Rectal smooth muscle tissue (tissue), 1 donor: ENCODE data around the gene RPLP1.

Source experiments
- H3K27ac ChIP-seq: one replicate; pipeline ENCODE4 v1.7.0; 2013; ENCODE audit warnings: low read depth, low read length, inconsistent platforms
- H3K27me3 ChIP-seq: one replicate; pipeline ENCODE4 v1.7.0; 2013; ENCODE audit warnings: low read length; ENCODE audit not compliant: control insufficient read depth, insufficient read depth
- H3K36me3 ChIP-seq: one replicate; pipeline ENCODE4 v1.7.0; 2013; ENCODE audit warnings: low read length; ENCODE audit not compliant: control insufficient read depth, insufficient read depth
- H3K4me1 ChIP-seq: one replicate; pipeline ENCODE4 v1.7.0; 2013; ENCODE audit warnings: low read length; ENCODE audit not compliant: control insufficient read depth, insufficient read depth
- H3K4me3 ChIP-seq: one replicate; pipeline ENCODE4 v1.7.0; 2013; ENCODE audit warnings: low read length
- H3K9ac ChIP-seq: one replicate; pipeline ENCODE4 v1.7.0; 2013; ENCODE audit warnings: low read length

Gene RPLP1

DNA sequence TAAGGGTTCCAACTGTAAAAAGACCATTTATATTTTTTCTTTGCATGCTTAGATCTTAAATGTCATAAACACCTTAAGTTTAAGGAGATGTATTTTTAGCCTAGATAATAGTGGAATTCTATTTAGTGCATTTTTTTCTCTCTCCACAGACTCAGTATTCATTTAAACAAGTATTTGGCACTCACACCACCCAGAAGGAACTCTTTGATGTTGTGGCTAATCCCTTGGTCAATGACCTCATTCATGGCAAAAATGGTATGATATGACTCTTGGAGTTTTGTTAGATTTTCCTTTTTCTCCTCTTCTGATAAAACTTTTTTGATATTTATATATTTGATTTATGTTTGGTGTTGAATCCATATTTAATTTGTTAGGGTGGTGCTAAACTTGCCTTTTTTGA is 31.1 kb upstream of the RPLP1 start:
- H3K27me3 ChIP-seq: no peaks in the 10 kb centered on the region
- no peaks in the 10 kb centered on the region for H3K4me1 ChIP-seq
- no peak overlapping the region for H3K9ac ChIP-seq
- H3K36me3 ChIP-seq: no peaks in the 10 kb centered on the region
- no peak overlapping the region for H3K27ac ChIP-seq
- no peak overlapping the region for H3K4me3 ChIP-seq

- no peaks in the 10 kb centered on the region for H3K4me1 ChIP-seq
- no peak overlapping the region for H3K9ac ChIP-seq
- no peak overlapping the region for H3K4me3 ChIP-seq
- H3K36me3 ChIP-seq: no peaks in the 10 kb centered on the region
- H3K27me3 ChIP-seq: no peaks in the 10 kb centered on the region
- no peak overlapping the region for H3K27ac ChIP-seq
These were observed 30.2 kb upstream of the RPLP1 start for GRCh38 chr15:69422336-69422895.

- Histone ChIP-seq H3K27me3 (no peaks in the 10 kb centered on the region), H3K4me1 (no peaks in the 10 kb centered on the region), H3K27ac (no peak overlapping the region), H3K36me3 (no peaks in the 10 kb centered on the region), H3K9ac (no peak overlapping the region), H3K4me3 (no peak overlapping the region)
These were observed 28.6 kb upstream of the RPLP1 start for GRCh38 chr15:69424001-69424400.

- no peaks in the 10 kb centered on the region for H3K4me1 ChIP-seq
- no peak overlapping the region for H3K4me3 ChIP-seq
- H3K27ac ChIP-seq: no peak overlapping the region
- H3K9ac ChIP-seq: no peak overlapping the region
- H3K27me3 ChIP-seq: no peaks in the 10 kb centered on the region
- H3K36me3 ChIP-seq: no peaks in the 10 kb centered on the region
These were observed 27.7 kb upstream of the RPLP1 start for GRCh38 chr15:69424748-69425413.

GRCh38 chr15:69433831-69434230 is 18.8 kb upstream of the RPLP1 start:
- no peaks in the 10 kb centered on the region for H3K36me3 ChIP-seq
- H3K27ac ChIP-seq: no peak overlapping the region
- H3K9ac ChIP-seq: no peak overlapping the region
- H3K4me1 ChIP-seq: no peaks in the 10 kb centered on the region
- no peaks in the 10 kb centered on the region for H3K27me3 ChIP-seq
- no peak overlapping the region for H3K4me3 ChIP-seq

GRCh38 chr15:69434238-69434637 is 18.4 kb upstream of the RPLP1 start:
- no peaks in the 10 kb centered on the region for H3K36me3 ChIP-seq
- H3K4me3 ChIP-seq: no peak overlapping the region
- no peaks in the 10 kb centered on the region for H3K27me3 ChIP-seq
- no peaks in the 10 kb centered on the region for H3K4me1 ChIP-seq
- no peak overlapping the region for H3K9ac ChIP-seq
- H3K27ac ChIP-seq: no peak overlapping the region

DNA sequence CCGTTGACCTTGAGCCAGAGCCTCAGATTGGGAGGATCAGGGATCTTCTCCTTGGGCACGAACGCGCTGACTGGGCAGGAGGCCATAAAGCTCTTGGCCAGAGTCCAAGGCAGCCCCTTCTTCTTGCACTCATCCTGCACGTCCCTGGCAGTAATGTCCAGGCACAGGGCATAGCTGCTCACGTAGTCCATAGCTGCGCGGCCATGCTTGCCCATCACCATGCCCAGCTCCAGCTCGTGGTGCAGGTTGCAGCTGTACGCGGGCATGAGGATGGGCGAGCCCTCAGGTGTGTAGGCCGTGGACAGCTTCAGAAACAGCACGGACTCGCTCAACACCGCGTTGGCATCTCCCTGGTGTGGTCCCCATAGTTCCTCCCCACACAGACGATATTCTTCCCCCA is 17.9 kb upstream of the RPLP1 start:
- Histone ChIP-seq H3K4me1 (no peaks in the 10 kb centered on the region), H3K9ac (no peak overlapping the region), H3K27me3 (no peaks in the 10 kb centered on the region), H3K27ac (no peak overlapping the region), H3K36me3 (no peaks in the 10 kb centered on the region), H3K4me3 (no peak overlapping the region)

- Histone ChIP-seq H3K36me3 (no peaks in the 10 kb centered on the region), H3K9ac (no peak overlapping the region), H3K27ac (no peak overlapping the region), H3K27me3 (no peaks in the 10 kb centered on the region), H3K4me1 (no peaks in the 10 kb centered on the region), H3K4me3 (no peak overlapping the region)
These were observed 16.6 kb upstream of the RPLP1 start for GRCh38 chr15:69435985-69436384.

DNA sequence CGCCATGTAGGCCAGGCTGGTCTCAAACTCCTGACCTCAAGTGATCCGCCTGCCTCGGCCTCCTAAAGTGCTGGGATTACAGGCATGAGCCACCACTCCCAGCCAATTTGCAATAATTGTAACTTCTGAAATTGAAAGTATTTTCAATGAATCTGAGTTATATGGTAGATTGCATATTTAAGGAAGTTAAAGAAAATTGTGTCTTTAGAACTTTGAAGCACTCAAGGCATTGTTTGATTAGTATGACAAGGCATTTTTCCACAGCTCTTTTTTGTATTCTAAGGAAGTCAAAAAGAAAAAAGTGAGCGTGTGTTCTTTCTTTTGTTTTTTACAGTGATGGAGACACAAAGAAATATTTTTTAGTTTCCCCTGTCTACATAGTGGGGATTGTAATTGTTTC is 15.7 kb upstream of the RPLP1 start:
- no peak overlapping the region for H3K4me3 ChIP-seq
- no peaks in the 10 kb centered on the region for H3K36me3 ChIP-seq
- H3K27ac ChIP-seq: no peak overlapping the region
- H3K27me3 ChIP-seq: no peaks in the 10 kb centered on the region
- H3K4me1 ChIP-seq: no peaks in the 10 kb centered on the region
- no peak overlapping the region for H3K9ac ChIP-seq

DNA sequence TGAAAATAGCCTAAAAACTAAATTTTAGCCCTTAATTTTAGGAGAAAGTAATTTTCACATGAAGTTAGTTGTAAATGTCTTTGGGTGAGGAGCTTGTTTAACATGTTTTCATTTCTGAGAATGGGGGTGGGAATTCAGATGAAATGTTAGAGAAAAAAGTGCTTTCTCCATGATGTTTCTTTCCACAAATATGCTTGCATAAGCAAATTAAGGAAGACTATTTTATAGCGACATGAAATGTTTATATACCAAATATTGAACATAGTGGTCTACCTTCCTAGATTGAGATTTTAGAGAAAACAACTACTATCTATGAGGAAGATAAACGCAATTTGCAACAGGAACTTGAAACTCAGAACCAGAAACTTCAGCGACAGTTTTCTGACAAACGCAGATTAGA is 13.0 kb upstream of the RPLP1 start:
- no peaks in the 10 kb centered on the region for H3K36me3 ChIP-seq
- H3K27me3 ChIP-seq: no peaks in the 10 kb centered on the region
- no peak overlapping the region for H3K27ac ChIP-seq
- no peak overlapping the region for H3K9ac ChIP-seq
- no peak overlapping the region for H3K4me3 ChIP-seq
- H3K4me1 ChIP-seq: peaks cover 3% of the 10 kb centered on the region

DNA sequence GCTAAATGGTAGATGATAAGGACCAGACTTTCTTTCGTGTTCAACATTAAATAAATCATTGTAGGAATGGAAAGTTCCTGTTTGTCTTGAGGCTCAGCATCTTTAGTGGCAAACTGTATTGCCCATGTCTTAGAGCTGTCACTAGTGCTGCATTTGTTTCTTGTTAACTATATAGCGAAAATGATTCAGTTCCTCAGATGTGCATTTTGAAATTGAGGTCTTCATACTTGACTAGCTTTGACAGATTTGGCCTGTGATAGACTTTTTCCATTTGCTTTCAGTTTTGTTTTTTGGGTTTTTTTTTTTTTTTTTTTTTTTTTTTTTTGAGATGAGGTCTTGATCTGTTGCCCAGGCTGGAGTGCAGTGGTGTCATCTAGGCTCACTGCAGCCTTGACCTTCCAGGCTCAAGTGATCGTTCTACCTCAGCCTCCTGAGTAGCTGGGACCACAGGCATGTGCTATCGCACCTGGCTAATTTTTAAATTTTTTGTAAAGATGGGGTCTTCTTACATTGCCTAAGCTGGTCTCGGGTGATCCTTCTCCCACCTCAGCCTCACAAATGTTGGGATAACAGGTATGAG is 9.5 kb upstream of the RPLP1 start:
- H3K27ac ChIP-seq: no peak overlapping the region

DNA sequence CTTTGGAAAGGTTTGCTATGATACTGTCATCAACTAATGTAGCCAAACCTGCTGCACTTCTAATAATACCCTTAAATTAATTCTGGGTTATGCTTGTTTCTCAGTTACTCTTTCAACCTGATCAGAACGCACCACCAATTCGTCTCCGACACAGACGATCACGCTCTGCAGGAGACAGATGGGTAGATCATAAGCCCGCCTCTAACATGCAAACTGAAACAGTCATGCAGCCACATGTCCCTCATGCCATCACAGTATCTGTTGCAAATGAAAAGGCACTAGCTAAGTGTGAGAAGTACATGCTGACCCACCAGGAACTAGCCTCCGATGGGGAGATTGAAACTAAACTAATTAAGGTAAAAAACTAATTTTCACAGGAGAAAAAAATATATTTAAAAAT is 7.9 kb upstream of the RPLP1 start:
- Histone ChIP-seq H3K4me1 (peaks cover 3% of the 10 kb centered on the region), H3K9ac (no peak overlapping the region)

More for the DNA sequence above, 9.5 kb upstream of the RPLP1 start:
- Histone ChIP-seq H3K36me3 (no peaks in the 10 kb centered on the region), H3K4me3 (no peak overlapping the region), H3K27me3 (no peaks in the 10 kb centered on the region), H3K4me1 (peaks cover 3% of the 10 kb centered on the region), H3K9ac (no peak overlapping the region)

GRCh38 chr15:69446953-69447352 is 5.7 kb upstream of the RPLP1 start:
- peaks cover 3% of the 10 kb centered on the region for H3K4me1 ChIP-seq

More for the DNA sequence above, 7.9 kb upstream of the RPLP1 start:
- Histone ChIP-seq H3K36me3 (no peaks in the 10 kb centered on the region), H3K27me3 (no peaks in the 10 kb centered on the region), H3K4me3 (no peak overlapping the region), H3K27ac (no peak overlapping the region)

More at GRCh38 chr15:69446953-69447352, 5.7 kb upstream of the RPLP1 start:
- Histone ChIP-seq H3K36me3 (no peaks in the 10 kb centered on the region), H3K9ac (no peak overlapping the region), H3K4me3 (no peak overlapping the region), H3K27me3 (no peaks in the 10 kb centered on the region), H3K27ac (no peak overlapping the region)
